Stimulated activated CD4-positive, alpha-beta T cell treated with anti-CD3 and anti-CD28 coated beads, Interleukin-15, amount 100 ng/mL, for 24 hours (primary cell): ENCODE results near the gene NTSR1.

Experiments
- DNase-seq: peaks from one replicate; pipeline ENCODE4 v3.0.0-alpha.2; 2020

NTSR1 gene

DNA sequence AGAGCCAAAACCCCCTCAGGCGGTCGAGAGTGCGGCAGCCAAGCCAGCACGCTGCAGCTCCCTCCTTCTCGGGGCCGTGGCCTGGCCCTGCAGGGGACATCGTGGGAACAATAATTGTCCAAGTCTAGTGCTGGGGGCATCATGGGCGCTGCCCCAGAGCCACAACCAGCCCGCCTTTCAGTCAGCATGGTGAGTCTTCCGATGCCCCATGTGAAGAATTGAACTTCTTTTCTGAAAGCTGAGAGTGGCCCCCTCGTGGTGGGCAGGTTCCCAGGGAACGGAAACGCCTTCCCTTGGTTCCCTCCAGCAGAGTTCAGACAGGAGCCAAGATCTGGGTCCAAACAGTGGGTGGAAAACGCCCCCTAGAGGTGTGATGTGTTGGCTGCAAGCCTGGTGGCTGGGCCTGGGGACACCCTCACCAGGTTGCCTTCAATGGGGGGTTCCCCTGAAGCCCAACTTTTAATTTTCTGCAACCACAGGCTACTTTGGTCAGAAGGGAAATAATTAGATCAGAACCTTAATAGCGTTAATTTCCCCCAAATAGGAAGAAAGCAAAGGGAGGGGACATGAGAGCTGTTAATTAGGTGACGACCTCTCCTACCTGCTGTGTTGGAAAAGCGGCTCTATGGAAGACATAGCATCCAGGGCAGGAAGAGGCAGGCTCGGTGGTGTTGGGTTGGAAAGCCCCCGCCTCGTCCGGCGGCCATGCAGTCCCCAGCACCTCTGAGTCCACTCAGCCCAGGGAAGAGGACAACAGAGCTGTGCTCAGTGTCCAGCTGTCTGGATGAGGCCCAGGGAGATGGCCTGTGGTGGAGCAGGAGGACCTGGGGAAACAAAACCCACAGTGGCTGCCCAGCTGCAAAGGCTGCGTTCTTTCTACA is 82.9 kb downstream of the NTSR1 start:
- DNase-seq: peak; percentile 83

DNA sequence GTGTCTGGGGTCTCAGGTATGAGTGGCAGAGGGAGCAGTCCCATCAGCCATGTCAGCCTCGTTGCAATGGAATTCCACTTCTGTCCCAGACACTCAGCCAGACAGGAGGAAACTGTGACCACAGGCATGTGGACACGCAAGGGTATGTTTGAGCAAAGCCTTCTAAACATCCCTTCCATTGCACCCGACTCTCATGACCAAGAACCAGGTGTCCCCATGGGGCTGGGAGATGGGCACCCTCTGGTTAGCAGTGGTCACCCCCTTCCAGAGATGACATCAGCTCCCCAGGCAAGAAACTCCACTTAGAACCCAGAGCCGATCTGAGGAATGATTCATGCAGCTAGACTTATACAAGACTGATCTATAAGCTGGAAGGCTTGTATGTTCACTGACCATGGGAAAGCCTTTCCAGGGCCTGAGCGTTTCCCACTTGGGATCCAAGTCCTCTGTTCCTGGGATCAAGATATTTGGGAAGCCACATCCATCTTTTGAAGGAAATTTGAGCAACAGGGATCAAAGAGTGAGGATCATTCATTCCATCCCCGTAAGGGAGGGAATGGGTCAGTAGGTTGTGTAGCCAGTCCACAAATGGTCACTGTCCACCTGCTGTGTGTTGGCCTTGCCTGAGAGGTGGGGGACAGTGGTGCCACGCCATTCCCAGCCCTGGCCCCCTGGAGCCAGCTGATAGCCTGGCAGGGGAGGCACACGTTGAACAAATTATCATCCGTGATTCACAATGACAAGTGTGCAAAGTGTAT is 83.7 kb downstream of the NTSR1 start:
- no peak for DNase-seq

DNA sequence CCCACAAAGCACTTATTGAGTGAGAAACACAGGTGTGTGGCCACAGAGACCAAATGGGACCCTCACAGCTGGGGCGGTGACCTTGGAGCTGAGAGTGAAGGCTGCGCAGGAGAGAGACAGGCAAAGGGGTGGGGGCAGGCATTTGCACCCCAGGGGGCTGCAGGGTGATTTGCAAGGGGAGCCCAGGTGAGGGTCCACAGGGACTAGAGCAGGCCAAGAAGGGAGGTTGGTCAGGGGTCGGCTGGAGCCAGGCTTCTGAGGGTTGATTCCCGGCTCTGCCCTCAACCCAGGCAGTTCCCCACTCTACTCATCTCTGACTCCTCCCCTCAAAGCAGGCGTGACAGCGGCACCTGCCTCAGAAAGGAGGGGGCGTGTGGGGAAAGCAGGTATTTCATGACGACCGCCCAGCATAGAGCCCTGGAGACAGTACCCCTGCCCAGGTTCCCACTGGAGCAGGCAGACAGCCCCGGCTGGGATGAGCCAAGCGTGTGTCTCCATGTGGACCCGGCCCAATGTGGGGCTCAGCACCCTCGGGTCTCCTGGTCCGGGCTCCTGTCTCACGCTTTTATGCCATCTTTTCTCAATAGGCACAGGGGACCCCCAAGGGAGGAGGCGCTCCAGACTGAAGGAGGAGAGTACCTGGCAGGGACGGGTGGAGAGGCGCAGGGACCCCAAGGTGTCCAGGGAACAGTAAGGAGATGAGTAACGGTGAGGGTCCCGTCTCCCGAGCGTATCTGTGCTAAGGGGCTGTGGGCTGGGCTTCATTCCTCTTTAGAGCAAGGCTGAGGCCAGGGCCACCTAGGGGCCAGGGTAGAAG is 84.5 kb downstream of the NTSR1 start:
- no peak for DNase-seq

DNA sequence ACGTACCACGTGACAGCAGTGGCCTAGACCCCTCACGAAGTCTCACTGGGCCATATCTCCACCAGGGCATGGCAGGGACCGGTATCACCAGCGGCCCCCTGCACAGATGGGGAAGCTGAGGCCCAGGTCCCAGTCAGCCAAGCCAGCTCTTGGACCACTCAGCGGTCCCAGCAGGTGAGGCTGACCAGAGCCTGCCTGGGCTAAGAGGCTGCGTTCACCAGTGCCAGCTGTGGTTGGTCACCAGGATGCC is 85.0 kb downstream of the NTSR1 start:
- DNase-seq: no peak

DNA sequence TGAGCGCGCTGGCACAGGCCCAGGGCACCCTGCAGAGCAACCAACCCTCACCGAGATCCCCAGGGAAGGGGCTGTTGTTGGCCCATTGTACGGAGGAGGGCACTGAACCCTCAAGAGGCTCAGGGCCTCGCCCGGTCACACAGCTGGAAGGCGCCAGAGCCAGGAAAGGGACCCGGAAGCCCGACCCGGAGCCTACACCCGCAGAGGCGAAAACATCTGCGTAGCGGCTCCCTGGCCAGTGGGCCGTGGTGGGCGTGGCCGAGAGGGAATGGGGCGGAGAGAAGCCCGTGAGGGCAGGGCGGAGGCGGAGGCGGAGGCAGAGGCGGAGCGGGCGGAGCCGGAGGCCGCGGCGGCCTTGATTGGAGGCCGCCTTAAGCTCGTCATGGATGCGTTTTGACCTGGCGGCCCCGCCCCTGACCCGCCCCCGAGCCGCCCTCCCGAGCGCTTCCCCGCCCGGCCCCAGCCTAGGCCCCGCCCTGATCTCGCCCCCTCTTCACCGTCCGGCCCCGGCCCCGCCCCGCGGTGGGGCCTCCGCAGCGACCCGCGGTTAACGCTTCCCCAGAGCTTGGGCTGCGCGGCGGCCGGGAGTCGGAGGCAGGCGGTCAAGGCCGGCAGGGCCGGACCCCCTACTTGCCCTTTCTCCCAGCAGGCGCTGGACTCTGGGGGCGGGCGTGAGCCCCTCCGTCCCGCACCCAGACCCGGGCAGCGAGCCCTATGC is 85.5 kb downstream of the NTSR1 start:
- DNase-seq: peak; percentile 95

DNA sequence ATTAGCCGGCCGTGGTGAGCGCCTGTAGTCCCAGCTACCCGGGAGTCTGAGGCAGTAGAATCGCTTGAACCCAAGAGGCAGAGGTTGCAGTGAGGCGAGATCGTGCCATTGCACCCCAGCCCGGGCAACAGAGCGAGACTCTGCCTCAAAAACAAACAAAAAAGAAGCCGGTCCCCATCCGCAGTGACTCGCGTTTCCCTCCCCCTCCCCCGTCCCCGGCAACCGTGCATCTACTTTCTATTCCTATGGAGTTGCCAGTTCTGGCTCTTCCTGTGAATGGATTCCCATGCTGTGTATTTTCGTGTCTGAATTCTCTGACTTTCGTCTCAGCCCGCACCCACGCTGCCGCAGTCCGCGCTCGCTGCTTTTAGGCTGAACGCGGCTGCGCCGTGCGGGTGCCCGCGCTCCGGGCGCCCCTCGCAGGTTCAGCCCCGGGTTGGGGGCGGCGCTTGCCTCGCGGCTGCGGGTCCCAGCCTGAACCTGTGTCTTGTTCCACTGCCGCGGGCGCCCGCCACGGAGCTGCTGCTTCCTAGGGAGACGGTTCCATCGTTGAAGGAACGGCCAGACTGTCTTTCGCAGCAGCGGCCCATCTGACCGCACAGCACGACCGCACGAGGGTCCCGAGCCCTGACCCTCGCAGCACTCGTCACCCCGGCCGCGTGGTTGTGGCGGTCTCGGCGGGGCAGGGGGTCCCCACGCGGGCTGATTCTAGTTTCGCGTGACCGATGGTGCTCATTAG is 86.6 kb downstream of the NTSR1 start:
- DNase-seq: peak; percentile 84

DNA sequence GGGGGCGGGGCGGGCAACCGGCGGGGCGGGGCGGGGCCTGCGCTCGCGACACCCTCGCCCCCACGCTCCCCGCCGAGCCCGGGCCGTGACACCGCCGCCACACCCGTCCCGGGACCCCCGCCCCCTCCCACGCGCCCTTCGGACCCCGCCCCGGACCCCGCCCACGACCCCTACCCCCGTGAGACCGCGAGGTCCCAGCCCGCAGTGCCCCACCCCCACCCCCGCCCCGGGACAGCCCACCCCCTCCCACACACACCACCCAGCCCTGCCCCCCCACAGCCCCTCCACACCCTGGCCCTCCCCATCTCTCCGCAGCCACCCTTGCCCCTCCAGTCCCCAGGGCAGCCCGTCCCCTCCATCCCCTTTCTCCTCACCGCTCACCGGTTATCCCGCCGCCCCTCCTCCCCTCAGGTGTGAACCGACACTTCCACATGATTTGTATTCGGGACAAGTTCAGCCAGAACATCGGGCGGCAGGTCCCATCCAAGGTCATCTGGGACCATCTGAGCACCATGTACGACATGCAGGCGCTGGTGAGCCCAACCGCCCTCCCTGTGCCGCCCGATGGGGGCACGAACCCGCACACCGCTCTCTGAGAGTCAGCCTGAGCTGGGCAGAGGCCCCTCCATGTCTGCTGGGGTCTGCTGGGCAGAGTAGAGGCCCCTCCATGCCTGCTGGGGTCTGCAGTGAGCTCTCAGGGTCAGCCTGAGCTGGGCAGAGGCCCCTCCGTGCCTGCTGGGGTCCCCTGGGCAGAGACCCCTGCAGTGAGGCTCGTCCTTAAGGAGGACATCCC is 88.3 kb downstream of the NTSR1 start:
- DNase-seq: no peak

DNA sequence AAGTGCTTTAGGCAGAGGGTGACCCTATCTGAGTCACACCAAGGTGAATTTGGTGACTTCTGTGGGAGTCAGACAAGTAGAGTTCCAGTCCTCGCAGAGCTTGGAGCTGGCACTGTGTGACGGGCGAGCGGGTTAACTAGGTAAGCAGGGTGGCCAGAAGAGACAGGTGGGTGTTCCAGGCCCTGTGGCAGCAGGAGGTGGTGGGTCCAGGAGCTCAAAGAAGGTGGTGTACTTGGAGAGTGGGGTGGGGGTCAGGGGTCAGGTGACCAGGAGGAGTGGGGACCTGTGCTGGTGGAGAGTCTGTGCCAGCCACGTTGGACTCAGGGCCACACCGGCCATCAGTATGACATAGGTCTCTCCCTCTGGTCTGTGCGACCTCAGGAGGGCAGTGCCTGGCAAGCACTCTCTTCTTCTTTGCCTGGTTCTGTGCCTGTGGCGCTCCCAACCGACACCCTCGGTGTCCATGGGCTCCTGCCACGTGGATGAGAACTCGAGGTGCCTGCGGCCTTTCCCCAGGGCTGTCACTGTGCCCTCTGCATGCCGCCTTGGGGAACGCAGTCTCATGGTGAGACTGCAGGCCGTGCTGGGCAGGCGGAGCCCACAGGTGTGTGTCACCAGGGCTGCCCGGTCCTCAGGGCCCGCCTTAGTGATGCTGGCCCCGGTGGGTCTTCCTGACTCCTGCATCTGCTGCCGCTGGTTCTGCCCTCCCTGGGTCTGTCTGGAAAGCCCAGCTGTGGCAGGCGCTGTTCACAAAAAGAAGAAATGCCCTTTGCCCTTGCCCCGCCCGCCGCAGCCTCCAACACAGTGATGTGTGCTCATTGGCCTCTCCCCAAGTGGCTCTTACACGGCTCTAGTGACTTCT is 89.3 kb downstream of the NTSR1 start:
- no peak for DNase-seq

DNA sequence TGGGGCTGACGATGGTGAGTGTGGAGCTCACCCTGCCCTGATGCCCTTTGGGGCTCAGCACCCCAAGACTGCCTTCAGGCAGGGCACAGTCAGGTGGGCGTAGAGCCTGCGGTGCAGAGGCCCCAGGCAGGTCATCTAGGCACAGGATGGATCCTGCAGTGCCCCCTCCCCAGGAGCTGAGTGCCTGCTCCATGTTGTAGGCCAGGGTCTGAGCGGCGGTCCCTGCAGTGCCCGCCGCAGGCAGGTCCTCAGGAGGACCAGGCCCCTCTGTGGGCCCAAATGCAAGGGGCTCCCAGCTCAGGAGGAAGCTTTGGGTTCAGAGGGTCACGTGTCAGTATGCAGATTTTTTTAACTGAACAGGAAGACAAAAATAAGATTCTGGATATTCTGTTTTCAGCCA is 90.4 kb downstream of the NTSR1 start:
- no peak for DNase-seq

DNA sequence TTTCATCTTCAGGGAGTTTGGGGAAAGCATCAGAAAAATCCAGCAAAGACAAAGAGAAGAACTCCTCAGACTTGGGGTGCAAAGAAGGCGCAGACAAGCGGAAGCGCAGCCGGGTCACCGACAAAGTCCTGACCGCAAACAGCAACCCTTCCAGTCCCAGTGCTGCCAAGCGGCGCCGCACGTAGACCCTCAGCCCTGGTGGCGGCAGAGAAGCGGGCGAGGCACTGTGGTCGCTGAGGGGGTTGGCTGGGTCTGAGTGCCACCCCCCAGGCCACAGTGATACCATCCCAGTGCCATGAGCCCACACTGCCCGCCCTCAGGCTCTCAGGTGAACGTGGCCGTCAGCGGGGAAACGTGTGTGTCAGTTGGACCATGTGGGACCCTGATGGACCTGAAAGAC is 90.8 kb downstream of the NTSR1 start:
- no peak for DNase-seq

DNA sequence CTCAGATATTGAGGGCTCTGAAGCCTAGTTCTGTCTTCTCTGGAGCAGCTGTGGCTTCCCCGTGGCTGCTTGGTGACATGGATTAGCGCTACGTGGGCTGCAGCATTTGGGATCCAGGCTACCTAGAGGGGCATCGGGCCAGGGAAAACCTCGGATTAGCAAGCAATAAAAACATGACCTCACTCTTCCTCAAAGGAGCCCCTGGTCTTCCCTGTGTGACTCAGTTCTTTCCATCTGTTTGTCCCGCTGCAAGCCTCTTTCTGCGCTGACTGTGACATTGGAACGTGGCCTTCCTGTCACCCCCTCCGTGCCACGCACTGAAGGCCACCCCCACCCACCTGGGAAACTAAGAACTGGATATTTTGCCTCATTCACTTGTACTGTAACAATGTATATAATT is 91.2 kb downstream of the NTSR1 start:
- no peak for DNase-seq

DNA sequence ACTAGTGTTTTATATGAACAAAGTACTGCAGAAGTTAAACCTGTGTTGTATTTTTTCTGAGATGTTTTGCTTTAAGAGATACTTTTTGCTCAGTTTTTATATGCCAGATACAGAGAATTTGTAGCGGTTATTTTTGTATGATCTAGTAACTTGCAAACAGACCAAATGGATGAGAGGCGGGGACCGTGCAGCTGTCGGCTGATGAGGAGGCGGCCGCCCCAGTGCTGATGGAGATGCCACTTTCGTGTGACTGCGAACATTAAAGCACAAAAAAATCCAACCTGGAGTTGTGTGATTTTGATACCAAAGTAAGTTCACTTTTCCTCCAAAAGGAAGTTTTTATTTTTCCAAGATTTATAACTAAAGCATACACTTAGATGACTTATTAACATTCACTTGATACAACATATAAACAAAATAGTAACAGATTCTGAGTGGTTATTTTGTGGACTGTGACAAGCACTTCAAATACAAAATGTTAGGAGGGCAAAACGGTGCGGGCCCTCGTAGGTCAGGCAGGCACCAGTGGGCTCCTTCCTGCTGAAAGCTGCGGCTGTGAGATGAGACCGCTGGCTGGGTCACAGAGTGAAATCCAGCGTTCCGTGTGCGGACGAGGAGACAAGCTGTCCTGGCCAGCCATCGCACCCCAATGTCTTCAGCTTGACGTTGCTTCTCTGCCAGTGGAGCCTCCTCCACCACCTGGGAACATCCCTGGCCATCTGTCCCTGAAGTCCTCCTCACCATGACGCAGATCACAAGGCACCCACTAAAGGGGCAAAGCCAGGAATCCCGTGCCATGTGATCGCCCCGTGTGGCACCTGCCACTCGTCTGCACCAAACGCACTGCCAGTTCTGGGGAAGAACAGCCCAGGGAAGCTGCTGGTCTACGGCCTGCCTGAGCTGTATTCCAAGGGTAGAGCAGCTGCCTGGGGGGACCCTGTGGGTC is 92.0 kb downstream of the NTSR1 start:
- no peak for DNase-seq

DNA sequence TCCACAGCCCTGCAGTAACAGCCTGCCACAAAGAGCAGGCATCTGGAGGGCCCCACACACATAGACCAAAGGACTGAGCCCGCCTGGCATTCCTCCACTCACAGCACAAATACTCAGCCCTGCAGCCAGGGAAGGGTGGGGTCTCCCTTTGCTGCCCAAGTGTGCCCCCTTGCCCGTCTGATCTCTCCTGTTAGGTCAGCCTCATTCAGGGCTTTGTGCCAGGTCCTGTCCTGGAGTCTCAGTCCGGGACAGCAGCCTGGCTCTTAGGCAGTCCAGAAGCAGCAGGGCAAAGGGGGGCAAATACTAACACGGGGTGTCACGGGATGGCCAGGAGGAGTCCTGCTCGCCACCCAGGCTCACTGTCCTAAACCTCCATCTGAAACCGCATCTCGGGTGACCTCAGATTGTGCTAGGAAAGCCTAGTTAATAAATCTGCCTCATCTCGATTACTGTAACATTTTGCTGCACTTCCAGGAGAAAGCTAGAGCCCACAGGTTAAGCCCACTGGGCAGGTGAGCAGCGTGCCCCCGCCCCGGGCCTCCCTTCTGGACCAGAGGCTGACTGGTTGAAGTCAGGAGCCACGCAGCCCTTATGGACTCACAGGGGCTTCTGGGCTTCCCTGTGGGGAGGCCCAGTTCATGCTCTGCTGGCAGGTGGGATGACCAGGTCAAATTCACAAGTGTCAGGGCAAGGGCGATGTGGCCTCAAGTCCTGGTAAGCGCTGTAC is 92.8 kb downstream of the NTSR1 start:
- no peak for DNase-seq

DNA sequence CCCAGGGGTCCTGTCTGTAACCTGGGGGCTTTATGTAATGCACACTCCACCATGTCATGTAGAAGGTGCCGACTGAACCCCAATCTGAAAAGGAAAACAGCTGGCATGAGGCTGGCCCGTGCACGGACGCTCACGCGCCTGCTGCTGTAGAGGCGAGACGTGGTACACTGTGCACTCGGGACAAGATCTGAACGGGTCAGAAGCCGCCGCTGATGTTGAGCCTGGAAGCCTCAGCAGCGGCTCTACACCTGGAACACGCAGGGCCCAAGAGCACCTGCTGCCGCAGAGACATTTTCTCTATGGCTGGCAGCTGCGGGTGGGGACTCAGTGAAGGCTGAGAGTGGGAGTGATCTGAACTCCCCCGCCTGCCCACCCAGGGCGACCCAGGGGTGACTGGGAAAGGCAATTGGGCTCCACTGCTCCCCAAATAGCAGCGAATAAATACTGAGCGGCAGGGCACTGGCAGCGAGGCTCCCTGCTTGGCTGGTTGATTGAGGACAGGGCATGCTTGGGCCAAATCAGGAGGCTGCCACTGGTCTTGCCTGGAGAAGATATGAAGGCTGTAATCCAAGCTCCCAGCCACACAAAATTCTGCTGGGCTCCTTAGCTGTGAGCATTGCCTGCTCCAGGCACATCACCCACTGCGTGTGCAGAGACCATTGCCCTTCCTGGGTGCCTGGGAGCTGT is 93.5 kb downstream of the NTSR1 start:
- no peak for DNase-seq

DNA sequence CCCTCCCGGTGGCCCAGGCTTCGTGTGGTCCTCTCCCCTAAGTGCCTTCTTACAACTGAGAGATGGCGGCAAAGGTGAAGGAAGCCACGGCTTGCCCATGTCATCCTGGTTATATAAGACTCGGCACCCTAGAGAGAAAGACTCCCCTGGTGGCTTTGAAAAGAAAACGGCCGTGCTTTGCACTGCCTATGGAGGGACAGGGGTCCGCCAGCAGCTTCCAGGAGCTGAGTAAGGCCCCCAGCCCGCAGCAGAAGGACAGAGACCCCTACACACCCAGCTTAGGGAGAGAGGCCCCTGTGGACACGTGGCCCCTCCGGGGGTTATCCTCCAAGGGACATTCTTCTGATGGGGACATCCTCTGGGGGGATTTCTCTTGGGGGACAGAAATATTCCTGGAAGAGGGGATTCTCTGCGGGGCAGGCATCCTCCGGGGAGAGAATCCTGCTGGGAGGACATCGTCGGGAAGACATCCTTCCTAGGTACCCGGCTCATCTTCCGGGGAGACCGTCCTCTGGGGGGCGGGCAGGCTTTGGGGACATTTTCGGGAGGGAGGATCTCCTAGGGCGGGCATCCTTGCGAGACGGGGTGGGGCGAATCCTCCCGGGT is 95.5 kb downstream of the NTSR1 start:
- DNase-seq: no peak

DNA sequence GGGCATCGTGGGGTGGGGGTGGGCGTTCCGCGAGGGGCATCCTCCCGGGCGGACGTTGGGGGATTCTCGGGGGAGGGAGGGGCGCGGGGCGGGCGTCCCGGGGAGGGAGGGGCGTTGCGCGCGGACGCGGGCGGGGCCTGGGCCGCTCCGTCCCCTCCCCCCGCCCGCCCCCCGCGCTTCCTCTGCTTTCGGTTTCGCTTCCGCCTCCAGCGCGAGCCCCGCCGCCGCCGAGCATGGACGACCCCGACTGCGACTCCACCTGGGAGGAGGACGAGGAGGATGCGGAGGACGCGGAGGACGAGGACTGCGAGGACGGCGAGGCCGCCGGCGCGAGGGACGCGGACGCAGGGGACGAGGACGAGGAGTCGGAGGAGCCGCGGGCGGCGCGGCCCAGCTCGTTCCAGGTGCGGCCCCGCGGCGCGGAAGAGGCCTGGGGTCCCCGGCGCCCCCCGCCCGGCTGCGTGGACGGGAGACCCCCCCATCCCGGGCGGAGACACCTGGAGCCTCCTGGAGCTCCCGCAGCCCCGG is 96.1 kb downstream of the NTSR1 start, which contains the start of gene OGFR:
TSS of gene OGFR (plus strand) at position 209 of the 528 bp plus-strand sequence. CDS start at position 234, 25 bp downstream.
- DNase-seq: peak; percentile 76

DNA sequence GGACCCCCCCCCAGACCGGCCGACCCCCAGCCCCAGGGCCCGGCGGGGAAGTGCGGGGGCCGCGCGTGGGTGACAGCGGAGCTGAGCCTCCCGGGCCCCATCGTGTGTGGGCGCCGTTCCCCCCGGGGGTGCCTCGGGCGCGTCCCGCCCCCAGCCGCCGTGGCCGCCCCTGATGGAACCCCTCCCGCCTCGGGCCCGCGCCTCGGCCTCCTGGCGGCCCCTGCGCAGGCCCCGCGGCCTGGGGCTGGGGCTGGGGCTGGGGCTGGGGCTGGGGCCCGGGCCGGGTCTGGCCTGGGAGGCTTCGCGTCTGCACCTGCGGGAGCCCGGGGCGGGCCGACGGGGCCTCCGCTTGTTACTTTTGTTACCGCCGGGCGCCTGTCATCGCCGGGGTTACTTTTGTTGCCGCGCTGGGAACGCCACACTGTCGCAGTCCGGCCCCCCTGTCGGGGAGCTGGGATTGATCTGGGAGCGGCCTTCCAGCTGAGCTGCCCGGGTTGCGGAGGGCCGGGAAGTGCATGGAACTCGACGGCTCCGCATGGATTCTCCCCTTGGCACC is 96.6 kb downstream of the NTSR1 start:
- DNase-seq: peak; percentile 57
